B cell (primary cell): ENCODE results near the gene TARBP2. TPM values are rescaled to one million over a fixed set of nuclear protein-coding genes. Genes with fewer than 3 reads are reported as not detected.

Experiments used
- ATAC-seq: fragments of 200-7000 bp; cut with Tn5 transposase; one replicate; pipeline ENCODE4 v1.10.0; 2021; ENCODE audit warnings: low read depth, mild to moderate bottlenecking, moderate number of reproducible peaks, moderate library complexity
- CTCF ChIA-PET: fragments of 350-600 bp; sonication (Branson Sonifier 250); formaldehyde crosslinking; loops from one replicate; lab custom pipeline; 2021; ENCODE audit warnings: antibody characterized with exemption, inconsistent platforms; lab: Charles Lee
- POLR2A ChIA-PET: fragments of 350-600 bp; sonication (Branson Sonifier 250); formaldehyde crosslinking; loops from one replicate; lab custom pipeline; 2021; ENCODE audit warnings: antibody characterized with exemption; lab: Charles Lee
- DNase-seq: peaks from one replicate; pipeline ENCODE4 v3.0.0; 2013
- H2AFZ ChIP-seq: 2 replicates; pipeline ENCODE4 v1.6.1; 2012; ENCODE audit warnings: mild to moderate bottlenecking, low read depth, low read length; ENCODE audit not compliant: insufficient read depth, poor library complexity, severe bottlenecking
- H3K27ac ChIP-seq, 2 donors: 1 replicate in 1 of 2; 2 replicates in 1 of 2; pipeline ENCODE4 v1.5.1; 2012 to 2013; ENCODE audit warnings: low read length in 2 of 2, mild to moderate bottlenecking in 2 of 2, moderate library complexity in 1 of 2
- H3K27me3 ChIP-seq, 4 experiments: fragments of 200-600 bp in 1 of 4; sonication (generic) in 1 of 4; replicated peaks in 1 of 4; 1 replicate in 2 of 4; 2 replicates in 2 of 4; pipeline versions ENCODE4 v1.6.1 to v1.7.0; 2013 to 2016; ENCODE audit warnings: low read length in 3 of 4, mild to moderate bottlenecking in 2 of 4, mixed read lengths in 1 of 4, moderate library complexity in 1 of 4; ENCODE audit not compliant: insufficient read depth in 4 of 4, control insufficient read depth in 3 of 4; ENCODE audit errors: control extremely low read depth in 1 of 4
- H3K36me3 ChIP-seq, 2 experiments: replicated peaks in 1 of 2; 1 replicate in 1 of 2; 2 replicates in 1 of 2; pipeline versions ENCODE4 v1.6.1 to v1.7.1; 2013; ENCODE audit warnings: low read length in 1 of 2; ENCODE audit not compliant: insufficient read depth in 2 of 2, control insufficient read depth in 1 of 2; ENCODE audit errors: control extremely low read depth in 1 of 2, extremely low read depth in 1 of 2
- H3K4me1 ChIP-seq, 2 donors: fragments of 200-600 bp in 1 of 2; sonication (generic) in 1 of 2; 1 replicate in 1 of 2; 2 replicates in 1 of 2; pipeline versions ENCODE4 v1.5.1 to v1.6.1; 2013 to 2017; ENCODE audit warnings: low read length in 2 of 2; ENCODE audit not compliant: control insufficient read depth in 2 of 2, insufficient read depth in 2 of 2
- H3K4me2 ChIP-seq: replicated peaks from 2 replicates; pipeline ENCODE3; 2012; ENCODE audit warnings: mild to moderate bottlenecking, low read depth, low read length; ENCODE audit not compliant: poor library complexity, severe bottlenecking
- H3K4me3 ChIP-seq, 5 experiments: fragments of 200-600 bp in 1 of 5; sonication (generic) in 1 of 5; 1 replicate in 3 of 5; 2 replicates in 2 of 5; pipeline versions ENCODE4 v1.5.1 to v1.7.0; 2011 to 2016; ENCODE audit warnings: low read length in 4 of 5, mild to moderate bottlenecking in 4 of 5, low read depth in 2 of 5, control low read depth in 1 of 5, moderate library complexity in 1 of 5; ENCODE audit not compliant: insufficient read depth in 1 of 5; ENCODE audit errors: control extremely low read depth in 1 of 5, extremely low read depth in 1 of 5
- H3K79me2 ChIP-seq: fragments of 200-600 bp; sonication (generic); one replicate; pipeline ENCODE4 v1.6.0; 2016; ENCODE audit warnings: low read length; ENCODE audit not compliant: control insufficient read depth, insufficient read depth
- H3K9ac ChIP-seq: fragments of 200-600 bp; sonication (generic); 2 replicates; pipeline ENCODE4 v1.6.1; 2017; ENCODE audit warnings: mild to moderate bottlenecking, low read length, moderate library complexity
- H3K9me3 ChIP-seq, 3 donors: one replicate each; pipeline versions ENCODE4 v1.6.1 to v1.7.1; 2013; ENCODE audit warnings: low read length in 2 of 3; ENCODE audit not compliant: control insufficient read depth in 2 of 3, insufficient read depth in 1 of 3; ENCODE audit errors: control extremely low read depth in 1 of 3
- H4K20me1 ChIP-seq: 2 replicates; pipeline ENCODE4 v1.6.0; 2012; ENCODE audit warnings: mild to moderate bottlenecking, low read length; ENCODE audit not compliant: insufficient read depth, control insufficient read depth, poor library complexity, severe bottlenecking
- H3K27ac Mint-ChIP-seq: one replicate; pipeline ENCODE4 v1.8.0; 2021; ENCODE audit warnings: mixed read lengths
- H3K27me3 Mint-ChIP-seq: one replicate; pipeline ENCODE4 v1.8.0; 2021; ENCODE audit warnings: mixed read lengths
- H3K4me1 Mint-ChIP-seq: one replicate; pipeline ENCODE4 v1.8.0; 2021; ENCODE audit warnings: mixed read lengths
- H3K4me3 Mint-ChIP-seq: one replicate; pipeline ENCODE4 v1.8.0; 2021; ENCODE audit warnings: mixed read lengths
- H3K9me3 Mint-ChIP-seq: one replicate; pipeline ENCODE4 v1.8.0; 2022; ENCODE audit warnings: mixed read lengths; ENCODE audit not compliant: insufficient read depth
- CTCF ChIP-seq: fragments of 200-600 bp; IDR thresholded peaks from one replicate; pipeline ENCODE4 v1.8.0; 2022; ENCODE audit warnings: antibody characterized with exemption, mild to moderate bottlenecking
- EZH2 ChIP-seq: IDR thresholded peaks from 2 replicates; pipeline ENCODE4 v1.6.1; 2012; ENCODE audit warnings: borderline replicate concordance, low read depth, mild to moderate bottlenecking, moderate library complexity, low read length; ENCODE audit not compliant: insufficient read depth, poor library complexity, severe bottlenecking
- WGBS: methylation state at CpG from one replicate; pipeline ENCODE4 v1.1.5; 2013; ENCODE audit warnings: missing lambda C conversion rate; ENCODE audit not compliant: insufficient coverage; 5-methylcytosine and 5-hydroxymethylcytosine counted together
- intact Hi-C: fragments of 100-400 bp; cut with micrococcal nuclease; formaldehyde crosslinking; loops from one replicate; pipeline ENCODE4 v1.10.0; 2022
- polyA plus RNA-seq: library from polyadenylated mRNA; depleted of rRNA; stranded (reverse); fragments of >200 nt; gene quantifications from 2 replicates; pipeline ENCODE4 v1.2.3, GENCODE V29; 2012
- total RNA-seq, 2 donors: library from RNA; stranded (reverse); fragments of 120-200 nt in 1 of 2; gene quantifications; 1 replicate in 1 of 2; 2 replicates in 1 of 2; pipeline versions ENCODE4 v1.2.3 to v1.2.4, GENCODE V29; 2013 to 2022

Gene TARBP2
- total and polyA plus RNA-seq, 2 donors (not counting 1 experiment from before 2014, with no cell fraction given), result 41.6 to 47.2 TPM

GRCh38 chr12:53506881-53507602, 6.0 kb downstream of the TARBP2 start, which contains the start of gene NPFF:
Gene NPFF (minus strand): TSS chr12:53507484. CDS start chr12:53507474, 10 bp downstream.
- H2AFZ ChIP-seq, result peak within 1 kb of the TSS; percentile 57
- no peaks in the 10 kb centered on the region for H4K20me1 ChIP-seq
- no peak for ATAC-seq
- Mint-ChIP-seq H3K27ac (no peak within 1 kb of the TSS), H3K9me3 (no peaks in the 10 kb centered on the region), H3K27me3 (no peaks in the 10 kb centered on the region), H3K4me3 (no peak within 1 kb of the TSS), H3K4me1 (peaks cover 12% of the 10 kb centered on the region)
- WGBS, result 94% methylated on average over 9 of the region's 9 CpGs
- H3K79me2 ChIP-seq, result peaks cover 14% of the 10 kb centered on the region
- POLR2A ChIA-PET, result no interaction called here
- H3K9me3 ChIP-seq, result no peaks in the 10 kb centered on the region
- H3K4me1 ChIP-seq, result peaks cover 8 to 10% of the 10 kb centered on the region in 2 donors
- intact Hi-C loops, result loop anchor here (5.0 kb wide), 1 partner anchor 35 kb away; no protein-coding TSS in a partner anchor
- no peak within 1 kb of the TSS for H3K4me3 ChIP-seq
- no peak within 1 kb of the TSS for H3K4me2 ChIP-seq
- H3K27me3 ChIP-seq, result no peaks in the 10 kb centered on the region
- TF ChIP-seq CTCF (no peak), EZH2 (no peak)
- H3K9ac ChIP-seq, result no peak within 1 kb of the TSS
- no peak within 1 kb of the TSS for H3K27ac ChIP-seq
- peaks cover 0 to 33% of the 10 kb centered on the region in 2 experiments for H3K36me3 ChIP-seq
- no peak for DNase-seq
- CTCF ChIA-PET, result interaction anchor here (0.7 to 4.4 kb wide), 5 partner anchors 29 to 162 kb away, joined by 3 to 63 read pairs (median 22); partner anchors contain the start of gene AMHR2

GRCh38 chr12:53507603-53507885, 6.5 kb downstream of the TARBP2 start:
- Histone ChIP-seq H3K4me2 (no peak overlapping the region), H2AFZ (no peak overlapping the region), H3K36me3 (peaks cover 0 to 38% of the 10 kb centered on the region in 2 experiments), H3K27ac (no peak overlapping the region), H3K9ac (no peak overlapping the region), H3K9me3 (no peaks in the 10 kb centered on the region), H3K79me2 (peaks cover 9% of the 10 kb centered on the region), H4K20me1 (no peaks in the 10 kb centered on the region), H3K4me1 (peaks cover 6 to 8% of the 10 kb centered on the region in 2 donors), H3K27me3 (no peaks in the 10 kb centered on the region), H3K4me3 (no peak overlapping the region)
- Mint-ChIP-seq H3K4me1 (peaks cover 10% of the 10 kb centered on the region), H3K27me3 (no peaks in the 10 kb centered on the region), H3K4me3 (no peak overlapping the region), H3K9me3 (no peaks in the 10 kb centered on the region), H3K27ac (no peak overlapping the region)
- CTCF ChIA-PET, result interaction anchor here (0.7 to 4.4 kb wide), 11 partner anchors 8 to 209 kb away, joined by 3 to 63 read pairs (median 22); partner anchors contain the start of genes AMHR2, MAP3K12, MYG1 and TARBP2
- no peak for TF ChIP-seq CTCF
- no peak for TF ChIP-seq EZH2
- intact Hi-C loops, result loop anchor here (5.0 kb wide), 1 partner anchor 35 kb away; no protein-coding TSS in a partner anchor
- WGBS, result 93% methylated on average over 2 of the region's 4 CpGs
- POLR2A ChIA-PET, result interaction anchor here (0.6 kb wide), 1 partner anchor 90 kb away, joined by 3 read pairs; no protein-coding TSS in a partner anchor
- ATAC-seq, result no peak
- DNase-seq, result no peak
